Activated naive CD8-positive, alpha-beta T cell (primary cell): ENCODE measurements around the gene KIF2C.

Experiments used
- H3K27ac Mint-ChIP-seq: one replicate; pipeline ENCODE4 v1.8.0; 2021; ENCODE audit warnings: mixed read lengths
- H3K27me3 Mint-ChIP-seq: one replicate; pipeline ENCODE4 v1.8.0; 2021; ENCODE audit warnings: mixed read lengths
- H3K36me3 Mint-ChIP-seq: one replicate; pipeline ENCODE4 v1.8.0; 2021; ENCODE audit warnings: mixed read lengths
- H3K4me1 Mint-ChIP-seq: one replicate; pipeline ENCODE4 v1.8.0; 2021; ENCODE audit warnings: low read depth, mixed read lengths
- H3K4me3 Mint-ChIP-seq: one replicate; pipeline ENCODE4 v1.8.0; 2021; ENCODE audit warnings: mild to moderate bottlenecking, mixed read lengths
- H3K9me3 Mint-ChIP-seq: one replicate; pipeline ENCODE4 v1.8.0; 2021; ENCODE audit warnings: low read depth, mixed read lengths

KIF2C gene

GRCh38 chr1:44707959-44708831, 31.4 kb upstream of the KIF2C start:
- peaks cover 9% of the 10 kb centered on the region for H3K4me1 Mint-ChIP-seq

GRCh38 chr1:44713321-44713781, 26.3 kb upstream of the KIF2C start:
- no peak overlapping the region for H3K4me3 Mint-ChIP-seq
- peaks cover 34% of the 10 kb centered on the region for H3K4me1 Mint-ChIP-seq
- no peaks in the 10 kb centered on the region for H3K9me3 Mint-ChIP-seq
- H3K27ac Mint-ChIP-seq = no peak overlapping the region
- no peaks in the 10 kb centered on the region for H3K27me3 Mint-ChIP-seq
- no peaks in the 10 kb centered on the region for H3K36me3 Mint-ChIP-seq

More at GRCh38 chr1:44707959-44708831, 31.4 kb upstream of the KIF2C start:
- Mint-ChIP-seq H3K36me3 (no peaks in the 10 kb centered on the region), H3K4me3 (peak overlapping the region; percentile 67), H3K27ac (peak overlapping the region; percentile 50), H3K9me3 (no peaks in the 10 kb centered on the region), H3K27me3 (no peaks in the 10 kb centered on the region)

GRCh38 chr1:44714532-44714931, 25.1 kb upstream of the KIF2C start:
- no peaks in the 10 kb centered on the region for H3K9me3 Mint-ChIP-seq
- no peak overlapping the region for H3K27ac Mint-ChIP-seq
- H3K4me3 Mint-ChIP-seq = no peak overlapping the region

GRCh38 chr1:44714944-44715571, 24.6 kb upstream of the KIF2C start:
- no peaks in the 10 kb centered on the region for H3K36me3 Mint-ChIP-seq
- H3K4me1 Mint-ChIP-seq = peaks cover 47% of the 10 kb centered on the region
- peak overlapping the region; percentile 58 for H3K4me3 Mint-ChIP-seq
- H3K27ac Mint-ChIP-seq = no peak overlapping the region
- H3K9me3 Mint-ChIP-seq = no peaks in the 10 kb centered on the region
- H3K27me3 Mint-ChIP-seq = no peaks in the 10 kb centered on the region

More at GRCh38 chr1:44714532-44714931, 25.1 kb upstream of the KIF2C start:
- no peaks in the 10 kb centered on the region for H3K36me3 Mint-ChIP-seq
- H3K27me3 Mint-ChIP-seq = no peaks in the 10 kb centered on the region
- H3K4me1 Mint-ChIP-seq = peaks cover 44% of the 10 kb centered on the region

GRCh38 chr1:44717156-44717555, 22.5 kb upstream of the KIF2C start:
- Mint-ChIP-seq H3K36me3 (no peaks in the 10 kb centered on the region), H3K9me3 (no peaks in the 10 kb centered on the region), H3K27me3 (no peaks in the 10 kb centered on the region), H3K4me1 (peaks cover 66% of the 10 kb centered on the region), H3K27ac (no peak overlapping the region), H3K4me3 (no peak overlapping the region)

GRCh38 chr1:44717653-44718052, 22.0 kb upstream of the KIF2C start:
- no peak overlapping the region for H3K4me3 Mint-ChIP-seq
- peaks cover 66% of the 10 kb centered on the region for H3K4me1 Mint-ChIP-seq
- no peak overlapping the region for H3K27ac Mint-ChIP-seq
- H3K9me3 Mint-ChIP-seq = no peaks in the 10 kb centered on the region
- no peaks in the 10 kb centered on the region for H3K27me3 Mint-ChIP-seq
- H3K36me3 Mint-ChIP-seq = no peaks in the 10 kb centered on the region

GRCh38 chr1:44718091-44718490, 21.5 kb upstream of the KIF2C start:
- Mint-ChIP-seq H3K27ac (no peak overlapping the region), H3K4me3 (no peak overlapping the region), H3K27me3 (no peaks in the 10 kb centered on the region), H3K36me3 (no peaks in the 10 kb centered on the region), H3K9me3 (no peaks in the 10 kb centered on the region), H3K4me1 (peaks cover 69% of the 10 kb centered on the region)

GRCh38 chr1:44719318-44719717, 20.3 kb upstream of the KIF2C start:
- peaks cover 79% of the 10 kb centered on the region for H3K4me1 Mint-ChIP-seq
- peak overlapping the region; percentile 22 for H3K27ac Mint-ChIP-seq
- no peaks in the 10 kb centered on the region for H3K27me3 Mint-ChIP-seq
- peak overlapping the region; percentile 53 for H3K4me3 Mint-ChIP-seq
- H3K9me3 Mint-ChIP-seq = no peaks in the 10 kb centered on the region
- no peaks in the 10 kb centered on the region for H3K36me3 Mint-ChIP-seq

GRCh38 chr1:44720281-44720680, 19.4 kb upstream of the KIF2C start:
- peaks cover 79% of the 10 kb centered on the region for H3K4me1 Mint-ChIP-seq
- H3K27ac Mint-ChIP-seq = peak overlapping the region; percentile 100
- no peaks in the 10 kb centered on the region for H3K27me3 Mint-ChIP-seq
- no peaks in the 10 kb centered on the region for H3K9me3 Mint-ChIP-seq
- H3K36me3 Mint-ChIP-seq = peaks cover 2% of the 10 kb centered on the region
- H3K4me3 Mint-ChIP-seq = peak overlapping the region; percentile 1

GRCh38 chr1:44721485-44722361, 17.9 kb upstream of the KIF2C start:
- peak overlapping the region; percentile 86 for H3K4me3 Mint-ChIP-seq
- H3K9me3 Mint-ChIP-seq = no peaks in the 10 kb centered on the region
- peaks cover 76% of the 10 kb centered on the region for H3K4me1 Mint-ChIP-seq
- H3K36me3 Mint-ChIP-seq = peaks cover 2% of the 10 kb centered on the region
- H3K27me3 Mint-ChIP-seq = no peaks in the 10 kb centered on the region
- H3K27ac Mint-ChIP-seq = peak overlapping the region; percentile 100

GRCh38 chr1:44723064-44723463, 16.6 kb upstream of the KIF2C start:
- no peaks in the 10 kb centered on the region for H3K9me3 Mint-ChIP-seq
- H3K4me3 Mint-ChIP-seq = peak overlapping the region; percentile 88
- H3K4me1 Mint-ChIP-seq = peaks cover 72% of the 10 kb centered on the region
- H3K27me3 Mint-ChIP-seq = no peaks in the 10 kb centered on the region
- H3K36me3 Mint-ChIP-seq = peaks cover 2% of the 10 kb centered on the region
- peak overlapping the region; percentile 100 for H3K27ac Mint-ChIP-seq

- peaks cover 69% of the 10 kb centered on the region for H3K4me1 Mint-ChIP-seq
- H3K27me3 Mint-ChIP-seq = no peaks in the 10 kb centered on the region
- H3K27ac Mint-ChIP-seq = peak overlapping the region; percentile 100
- no peaks in the 10 kb centered on the region for H3K9me3 Mint-ChIP-seq
- H3K4me3 Mint-ChIP-seq = peak overlapping the region; percentile 88
- peaks cover 2% of the 10 kb centered on the region for H3K36me3 Mint-ChIP-seq
These were observed 15.9 kb upstream of the KIF2C start for GRCh38 chr1:44723496-44724295.

- Mint-ChIP-seq H3K4me1 (peaks cover 68% of the 10 kb centered on the region), H3K36me3 (peaks cover 2% of the 10 kb centered on the region), H3K4me3 (peak overlapping the region; percentile 88), H3K27me3 (no peaks in the 10 kb centered on the region), H3K9me3 (no peaks in the 10 kb centered on the region), H3K27ac (peak overlapping the region; percentile 92)
These were observed 15.2 kb upstream of the KIF2C start for GRCh38 chr1:44724296-44724954.
